Panc1 (cell line): ENCODE measurements around the gene ZBTB20.

Source experiments
- POLR2AphosphoS5 ChIP-seq: IDR thresholded peaks from 2 replicates; pipeline ENCODE4 v1.6.1; 2012; ENCODE audit warnings: mild to moderate bottlenecking, low read depth, low read length, moderate library complexity
- SIN3A ChIP-seq: IDR thresholded peaks from 2 replicates; pipeline ENCODE4 v1.6.1; 2012; ENCODE audit warnings: low read depth, mild to moderate bottlenecking, low read length, moderate library complexity, borderline replicate concordance; ENCODE audit not compliant: insufficient read depth
- TCF7L2 ChIP-seq: IDR thresholded peaks from 2 replicates; pipeline ENCODE4 v1.6.1; 2011; ENCODE audit warnings: mild to moderate bottlenecking, low read depth, low read length, inconsistent platforms
- TF ChIP-seq, protein P1 (sequence below): fragments of 450-650 bp; IDR thresholded peaks from 2 replicates; pipeline ENCODE4 v1.5.1; 2017; ENCODE audit warnings: mild to moderate bottlenecking
- TF ChIP-seq, protein P2 (sequence below), 2 experiments: IDR thresholded peaks; 2 replicates each; pipeline ENCODE4 v1.6.1; 2011 to 2012; ENCODE audit warnings: low read depth in 2 of 2, control low read depth in 1 of 2, low read length in 1 of 2, mild to moderate bottlenecking in 1 of 2, moderate library complexity in 1 of 2; ENCODE audit not compliant: insufficient read depth in 1 of 2

- TF ChIP-seq, protein P1, sequence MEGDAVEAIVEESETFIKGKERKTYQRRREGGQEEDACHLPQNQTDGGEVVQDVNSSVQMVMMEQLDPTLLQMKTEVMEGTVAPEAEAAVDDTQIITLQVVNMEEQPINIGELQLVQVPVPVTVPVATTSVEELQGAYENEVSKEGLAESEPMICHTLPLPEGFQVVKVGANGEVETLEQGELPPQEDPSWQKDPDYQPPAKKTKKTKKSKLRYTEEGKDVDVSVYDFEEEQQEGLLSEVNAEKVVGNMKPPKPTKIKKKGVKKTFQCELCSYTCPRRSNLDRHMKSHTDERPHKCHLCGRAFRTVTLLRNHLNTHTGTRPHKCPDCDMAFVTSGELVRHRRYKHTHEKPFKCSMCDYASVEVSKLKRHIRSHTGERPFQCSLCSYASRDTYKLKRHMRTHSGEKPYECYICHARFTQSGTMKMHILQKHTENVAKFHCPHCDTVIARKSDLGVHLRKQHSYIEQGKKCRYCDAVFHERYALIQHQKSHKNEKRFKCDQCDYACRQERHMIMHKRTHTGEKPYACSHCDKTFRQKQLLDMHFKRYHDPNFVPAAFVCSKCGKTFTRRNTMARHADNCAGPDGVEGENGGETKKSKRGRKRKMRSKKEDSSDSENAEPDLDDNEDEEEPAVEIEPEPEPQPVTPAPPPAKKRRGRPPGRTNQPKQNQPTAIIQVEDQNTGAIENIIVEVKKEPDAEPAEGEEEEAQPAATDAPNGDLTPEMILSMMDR = no peak
- TF ChIP-seq POLR2AphosphoS5 (no peak), TCF7L2 (no peak), SIN3A (no peak)
- TF ChIP-seq, protein P2, sequence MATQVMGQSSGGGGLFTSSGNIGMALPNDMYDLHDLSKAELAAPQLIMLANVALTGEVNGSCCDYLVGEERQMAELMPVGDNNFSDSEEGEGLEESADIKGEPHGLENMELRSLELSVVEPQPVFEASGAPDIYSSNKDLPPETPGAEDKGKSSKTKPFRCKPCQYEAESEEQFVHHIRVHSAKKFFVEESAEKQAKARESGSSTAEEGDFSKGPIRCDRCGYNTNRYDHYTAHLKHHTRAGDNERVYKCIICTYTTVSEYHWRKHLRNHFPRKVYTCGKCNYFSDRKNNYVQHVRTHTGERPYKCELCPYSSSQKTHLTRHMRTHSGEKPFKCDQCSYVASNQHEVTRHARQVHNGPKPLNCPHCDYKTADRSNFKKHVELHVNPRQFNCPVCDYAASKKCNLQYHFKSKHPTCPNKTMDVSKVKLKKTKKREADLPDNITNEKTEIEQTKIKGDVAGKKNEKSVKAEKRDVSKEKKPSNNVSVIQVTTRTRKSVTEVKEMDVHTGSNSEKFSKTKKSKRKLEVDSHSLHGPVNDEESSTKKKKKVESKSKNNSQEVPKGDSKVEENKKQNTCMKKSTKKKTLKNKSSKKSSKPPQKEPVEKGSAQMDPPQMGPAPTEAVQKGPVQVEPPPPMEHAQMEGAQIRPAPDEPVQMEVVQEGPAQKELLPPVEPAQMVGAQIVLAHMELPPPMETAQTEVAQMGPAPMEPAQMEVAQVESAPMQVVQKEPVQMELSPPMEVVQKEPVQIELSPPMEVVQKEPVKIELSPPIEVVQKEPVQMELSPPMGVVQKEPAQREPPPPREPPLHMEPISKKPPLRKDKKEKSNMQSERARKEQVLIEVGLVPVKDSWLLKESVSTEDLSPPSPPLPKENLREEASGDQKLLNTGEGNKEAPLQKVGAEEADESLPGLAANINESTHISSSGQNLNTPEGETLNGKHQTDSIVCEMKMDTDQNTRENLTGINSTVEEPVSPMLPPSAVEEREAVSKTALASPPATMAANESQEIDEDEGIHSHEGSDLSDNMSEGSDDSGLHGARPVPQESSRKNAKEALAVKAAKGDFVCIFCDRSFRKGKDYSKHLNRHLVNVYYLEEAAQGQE (IDR thresholded peaks at IDR 0.05; ENCODE audit: insufficient read depth in 1 of 2, low read depth in 2 of 2, low read length in 1 of 2) = no peak
These were observed 300.3 kb downstream of the ZBTB20 start for GRCh38 chr3:114846779-114847178.
